HG03354 (cell line): ENCODE measurements around the gene UNC13C.
"Not testable (repeated sequence)": the region's sequence is repeated elsewhere in the genome, so short reads cannot be mapped to it uniquely, and the experiment has no call there.

ENCODE experiments used
- ATAC-seq: cut with Tn5 transposase; IDR thresholded peaks from one replicate; pipeline ENCODE4 v1.9.1; 2021; ENCODE audit warnings: mild to moderate bottlenecking; ENCODE audit not compliant: unreplicated experiment, poor library complexity, severe bottlenecking

The UNC13C gene

DNA sequence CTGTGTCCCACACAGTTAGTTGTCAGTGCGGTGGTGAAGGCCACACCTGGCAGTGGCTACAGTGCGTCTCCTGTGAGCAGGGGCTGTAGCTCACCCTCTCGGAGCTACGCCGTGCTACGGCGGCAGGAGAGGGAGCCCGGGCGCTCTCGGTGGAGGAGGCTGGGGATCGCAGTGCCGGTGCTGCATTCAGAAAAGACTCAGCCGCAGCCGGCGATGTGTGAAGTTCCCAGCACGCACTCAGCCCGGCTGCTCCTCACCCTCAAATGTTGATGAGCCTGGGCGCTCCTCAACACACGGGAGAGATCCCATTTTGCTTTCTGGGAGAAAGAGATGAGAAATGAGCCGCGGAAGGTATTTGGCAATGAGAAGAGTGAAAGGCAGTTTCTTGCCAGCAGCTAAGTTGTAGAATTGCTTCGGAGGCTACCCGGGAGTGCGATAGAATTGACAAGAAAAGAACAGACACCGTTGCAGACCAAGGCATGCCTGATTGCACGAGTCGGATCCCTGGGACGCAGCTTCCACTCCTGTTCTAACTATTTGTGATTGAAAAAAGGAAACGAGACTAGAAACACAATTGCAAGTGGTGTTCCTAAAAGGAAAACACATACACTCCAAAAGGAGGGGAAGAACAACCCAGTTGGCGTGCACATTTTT lies at the start of gene UNC13C:
UNC13C (plus strand) TSS at position 189 of the 654 bp plus-strand sequence. CDS start 34,463 bp downstream, outside the sequence.
- no peak for ATAC-seq

DNA sequence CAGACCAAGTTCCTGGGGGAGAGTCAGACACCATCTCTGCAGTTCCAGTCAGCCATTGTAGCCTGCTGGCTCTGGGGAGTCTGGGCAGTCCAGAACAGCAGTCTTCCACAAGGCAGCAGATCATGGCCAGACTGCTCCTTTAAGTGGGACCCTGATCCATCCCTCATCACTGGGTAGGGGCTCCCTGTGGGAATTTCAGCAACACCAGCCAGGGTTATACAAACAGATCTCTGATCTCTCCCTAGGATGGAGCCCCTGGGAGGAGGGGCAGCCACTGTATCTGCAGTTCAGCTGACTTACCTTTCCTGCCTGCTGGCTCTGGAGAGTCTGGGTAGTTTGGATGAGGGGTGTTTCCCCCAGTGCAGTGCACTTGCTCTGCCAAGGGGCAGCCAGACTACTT lies 42.1 kb upstream of the UNC13C start:
- no peak for ATAC-seq

DNA sequence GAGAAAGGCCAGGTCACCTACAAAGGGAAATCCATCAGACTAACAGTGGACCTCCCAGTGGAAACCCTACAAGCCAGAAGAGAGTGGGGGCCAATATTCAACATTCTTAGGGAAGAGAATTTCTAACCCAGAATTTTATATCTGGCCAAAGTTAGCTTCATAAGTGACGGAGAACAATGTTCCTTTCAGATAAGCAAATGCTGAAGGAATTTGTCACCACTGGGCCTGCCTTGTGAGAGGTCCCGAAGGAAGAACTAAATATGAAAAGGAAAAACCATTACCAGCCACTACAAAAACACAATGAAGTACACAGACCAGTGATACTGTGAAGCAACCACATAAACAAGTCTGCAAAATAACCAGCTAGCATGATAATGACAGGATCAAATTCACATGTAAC lies 40.6 kb upstream of the UNC13C start:
- not testable (repeated sequence) for ATAC-seq

DNA sequence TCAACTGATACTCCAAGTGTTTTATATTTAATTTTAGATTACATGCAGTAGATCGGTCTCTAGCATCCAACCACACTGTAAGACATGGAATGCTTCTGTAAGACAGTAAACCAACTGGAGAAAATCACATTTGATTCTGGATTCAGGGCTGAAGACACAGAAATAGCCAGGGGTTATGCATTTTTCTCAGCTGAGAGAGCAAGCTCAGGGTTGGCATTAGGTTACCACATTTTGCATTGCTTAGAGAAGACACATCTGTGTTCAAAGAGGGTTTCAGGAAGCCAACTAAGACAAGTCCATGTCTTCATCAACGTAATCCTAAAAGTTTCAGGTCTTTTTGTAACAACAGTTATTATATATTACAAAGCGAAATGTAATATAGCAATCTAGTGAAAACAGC lies 27.7 kb upstream of the UNC13C start:
- no peak for ATAC-seq

DNA sequence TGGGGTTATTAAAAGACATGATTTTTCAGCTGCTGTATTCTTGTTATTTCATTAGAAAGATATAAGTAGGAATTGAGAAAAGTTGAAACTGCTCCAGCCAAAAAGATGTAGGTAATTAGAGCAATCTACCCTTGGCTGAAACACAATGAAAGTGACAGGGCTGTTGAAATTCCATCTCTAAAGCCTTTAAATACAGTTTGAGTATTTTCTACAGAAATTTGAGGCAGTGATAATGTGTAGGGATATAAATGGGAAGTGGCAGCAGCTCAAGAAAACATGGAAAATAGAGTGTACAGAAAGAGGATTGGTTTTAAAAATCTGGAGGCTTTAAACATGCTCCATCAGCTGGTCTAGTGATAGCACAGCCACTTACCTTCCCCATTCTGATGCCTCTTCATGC lies 22.8 kb upstream of the UNC13C start:
- ATAC-seq, result no peak

- ATAC-seq, result no peak
These were observed 15.3 kb upstream of the UNC13C start for GRCh38 chr15:53962646-53963561.

GRCh38 chr15:53963801-53964200 lies 14.4 kb upstream of the UNC13C start:
- no peak for ATAC-seq

GRCh38 chr15:53974121-53974520 lies 4.1 kb upstream of the UNC13C start:
- no peak for ATAC-seq

GRCh38 chr15:53974813-53975212 lies 3.4 kb upstream of the UNC13C start:
- ATAC-seq, result no peak

- ATAC-seq, result no peak
These were observed 1.3 kb upstream of the UNC13C start for GRCh38 chr15:53976844-53977392.

DNA sequence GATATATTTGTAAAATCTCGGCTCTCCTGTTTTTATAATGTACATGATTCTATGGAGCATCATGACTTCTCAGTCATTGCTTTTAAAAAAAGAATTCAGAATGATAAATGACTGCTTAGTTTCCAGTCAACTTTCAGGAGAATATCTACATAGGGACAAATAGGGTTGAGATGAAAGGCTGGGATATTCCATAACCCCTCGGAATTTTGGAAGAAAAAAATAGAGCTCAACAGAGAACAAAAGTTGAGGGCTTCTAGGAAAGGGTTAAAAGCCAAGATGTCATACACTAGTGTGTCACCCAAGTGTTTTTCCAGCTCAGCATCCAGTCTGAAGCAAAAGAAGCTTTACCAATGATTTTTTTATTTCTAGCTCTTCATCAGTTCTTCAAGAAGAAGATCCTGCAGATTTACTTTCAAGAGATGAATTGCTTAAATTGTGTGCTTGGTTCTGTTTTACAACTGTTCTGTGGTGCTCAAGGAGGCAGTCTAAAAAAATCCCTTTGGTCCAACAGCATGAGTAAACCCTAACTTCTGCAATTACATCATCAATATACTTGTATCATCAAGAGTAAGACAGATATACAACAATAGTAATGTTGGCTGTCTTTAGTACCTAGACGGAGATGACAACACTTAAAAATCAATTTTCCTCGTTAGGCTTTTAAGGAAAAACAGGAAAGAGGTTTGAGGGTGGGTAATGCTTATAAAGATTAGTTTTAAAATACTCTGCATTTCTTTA lies 979 bp downstream of the UNC13C start:
- ATAC-seq, result no peak

DNA sequence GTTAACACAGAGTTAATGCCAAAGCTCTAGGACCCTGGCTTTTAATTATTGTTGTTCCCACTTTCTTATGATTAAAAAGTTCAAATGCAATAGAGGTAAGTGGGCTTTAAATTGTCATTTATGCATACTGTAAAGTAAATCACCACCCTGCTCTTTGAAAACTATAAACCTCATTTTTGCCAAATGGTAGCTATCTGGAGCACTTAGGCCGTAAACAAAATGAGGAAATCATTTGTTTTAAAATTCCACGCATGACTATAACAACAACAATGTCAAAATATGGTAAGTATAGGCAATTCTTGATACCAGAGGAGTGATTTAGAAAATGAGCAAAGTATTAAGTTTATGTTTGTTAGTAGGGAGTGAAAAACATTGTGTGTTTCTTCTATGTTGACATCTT lies 1.8 kb downstream of the UNC13C start:
- no peak for ATAC-seq

DNA sequence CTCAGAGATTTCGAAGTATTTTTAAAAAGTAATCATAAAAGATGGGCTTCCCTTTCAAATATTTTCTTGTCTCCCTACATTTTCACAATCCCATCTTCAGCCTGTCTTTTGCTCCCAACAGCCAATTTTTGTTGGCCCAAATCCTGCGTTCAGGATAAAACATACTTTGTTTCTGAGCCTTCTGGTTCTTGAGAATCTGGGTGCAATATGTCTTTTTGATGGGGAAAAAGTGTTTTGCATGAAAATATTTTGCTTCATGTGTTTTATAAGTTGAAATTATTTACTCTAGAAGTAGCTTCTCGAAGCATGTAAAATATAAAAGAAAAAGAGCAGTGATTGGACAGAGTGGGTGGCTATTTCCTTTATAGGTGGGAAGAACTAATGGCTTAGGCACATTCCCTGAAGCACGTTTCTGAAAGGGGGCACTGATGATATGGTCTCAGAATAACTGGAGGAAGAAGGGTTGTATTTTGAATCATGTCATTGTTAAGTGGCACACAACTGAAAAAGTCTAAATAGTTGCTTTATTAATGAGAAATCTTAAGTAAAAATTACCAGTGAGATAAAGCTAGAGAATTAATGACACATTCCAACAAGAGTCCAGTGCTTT lies 3.9 kb downstream of the UNC13C start:
- no peak for ATAC-seq

- no peak for ATAC-seq
These were observed 4.6 kb downstream of the UNC13C start for GRCh38 chr15:53982876-53983275.

DNA sequence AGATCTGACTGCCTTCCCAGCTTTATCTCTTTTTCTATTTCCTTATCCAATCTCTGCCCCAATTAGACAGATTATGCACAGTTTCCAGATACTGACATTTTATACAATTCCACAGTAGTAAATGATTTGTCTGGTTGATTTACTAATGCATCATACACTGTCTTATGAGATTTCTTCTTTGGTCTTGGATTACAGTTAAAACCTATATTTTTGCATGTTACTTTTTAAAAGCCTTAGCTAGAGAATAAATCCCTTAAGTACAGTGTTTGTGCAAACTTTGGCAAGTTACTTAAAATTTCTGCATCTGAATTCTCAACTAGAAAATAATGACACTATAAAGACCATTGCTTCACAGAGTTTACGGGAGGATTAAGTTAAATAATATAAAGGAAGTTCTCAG lies 6.0 kb downstream of the UNC13C start:
- no peak for ATAC-seq

GRCh38 chr15:53985562-53985961 lies 7.3 kb downstream of the UNC13C start:
- ATAC-seq, result no peak

GRCh38 chr15:53987480-53987879 lies 9.2 kb downstream of the UNC13C start:
- ATAC-seq, result no peak

- ATAC-seq, result no peak
These were observed 29.0 kb downstream of the UNC13C start for GRCh38 chr15:54007256-54007655.

DNA sequence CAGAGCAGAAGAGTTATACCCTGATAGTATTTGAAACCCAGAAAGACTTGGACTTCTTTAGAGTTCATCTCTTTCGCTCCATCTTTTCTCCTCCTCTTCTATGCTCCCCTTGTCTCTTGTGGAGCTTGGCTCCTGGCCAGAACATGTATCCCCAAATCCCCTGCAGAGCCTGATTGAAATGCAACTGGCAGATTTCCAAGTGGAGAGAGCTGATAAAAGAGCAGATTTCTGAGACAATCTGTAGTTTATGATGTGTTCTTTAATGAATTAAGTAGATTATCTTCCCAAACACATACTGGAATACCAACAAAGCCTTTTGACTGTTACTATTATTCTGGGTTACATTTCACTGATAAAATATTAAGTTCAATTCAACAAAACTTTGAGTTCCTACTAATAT lies 33.4 kb downstream of the UNC13C start:
- no peak for ATAC-seq
